ENCODE measurements around the gene SPAG6. TPM values are rescaled to one million over a fixed set of nuclear protein-coding genes. Genes with fewer than 3 reads are reported as not detected.

The SPAG6 gene
- total RNA-seq, 4 donors from 2014 or later: 0.19 TPM; not detected in 3

DNA sequence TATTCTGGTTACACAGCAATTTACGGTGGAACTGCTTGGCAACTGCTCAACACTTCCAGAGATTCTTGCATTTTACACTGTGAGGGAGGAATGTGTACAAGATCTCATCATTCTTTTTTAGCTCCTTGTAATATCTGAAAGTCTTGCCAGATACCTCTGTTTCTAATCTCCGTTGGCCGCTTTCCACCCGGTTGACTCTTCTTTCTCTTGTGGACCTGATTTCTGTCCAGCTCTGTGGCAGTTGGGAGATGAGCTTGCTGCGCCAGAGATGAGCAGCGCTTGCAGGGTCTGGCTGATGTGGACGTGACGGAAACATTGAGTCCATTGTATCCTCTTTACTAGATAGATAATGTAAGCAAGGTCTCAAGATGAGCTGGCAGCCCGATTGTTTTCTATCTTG, 27.6 kb downstream of the SPAG6 start:
- WGBS, 2 donors: 67 to 78% methylated on average over 8 to 9 of the region's 9 CpGs
- TF ChIP-seq, protein P1, sequence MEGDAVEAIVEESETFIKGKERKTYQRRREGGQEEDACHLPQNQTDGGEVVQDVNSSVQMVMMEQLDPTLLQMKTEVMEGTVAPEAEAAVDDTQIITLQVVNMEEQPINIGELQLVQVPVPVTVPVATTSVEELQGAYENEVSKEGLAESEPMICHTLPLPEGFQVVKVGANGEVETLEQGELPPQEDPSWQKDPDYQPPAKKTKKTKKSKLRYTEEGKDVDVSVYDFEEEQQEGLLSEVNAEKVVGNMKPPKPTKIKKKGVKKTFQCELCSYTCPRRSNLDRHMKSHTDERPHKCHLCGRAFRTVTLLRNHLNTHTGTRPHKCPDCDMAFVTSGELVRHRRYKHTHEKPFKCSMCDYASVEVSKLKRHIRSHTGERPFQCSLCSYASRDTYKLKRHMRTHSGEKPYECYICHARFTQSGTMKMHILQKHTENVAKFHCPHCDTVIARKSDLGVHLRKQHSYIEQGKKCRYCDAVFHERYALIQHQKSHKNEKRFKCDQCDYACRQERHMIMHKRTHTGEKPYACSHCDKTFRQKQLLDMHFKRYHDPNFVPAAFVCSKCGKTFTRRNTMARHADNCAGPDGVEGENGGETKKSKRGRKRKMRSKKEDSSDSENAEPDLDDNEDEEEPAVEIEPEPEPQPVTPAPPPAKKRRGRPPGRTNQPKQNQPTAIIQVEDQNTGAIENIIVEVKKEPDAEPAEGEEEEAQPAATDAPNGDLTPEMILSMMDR (IDR thresholded peaks at IDR 0.05): no peak
- TF ChIP-seq POLR2A (IDR thresholded peaks at IDR 0.05): no peak
- H3K27ac ChIP-seq: no peak overlapping the region
- no peaks in the 10 kb centered on the region for H3K36me3 ChIP-seq
- H3K27me3 ChIP-seq: peaks cover 0 to 14% (median 0%) of the 10 kb centered on the region in 4 donors
- no peaks in the 10 kb centered on the region for H3K4me1 ChIP-seq
- H3K9me3 ChIP-seq: no peaks in the 10 kb centered on the region
- H3K4me3 ChIP-seq: no peak overlapping the region
- DNase-seq: no peak
- intact Hi-C loops (cut with DNase I): no loop called here

DNA sequence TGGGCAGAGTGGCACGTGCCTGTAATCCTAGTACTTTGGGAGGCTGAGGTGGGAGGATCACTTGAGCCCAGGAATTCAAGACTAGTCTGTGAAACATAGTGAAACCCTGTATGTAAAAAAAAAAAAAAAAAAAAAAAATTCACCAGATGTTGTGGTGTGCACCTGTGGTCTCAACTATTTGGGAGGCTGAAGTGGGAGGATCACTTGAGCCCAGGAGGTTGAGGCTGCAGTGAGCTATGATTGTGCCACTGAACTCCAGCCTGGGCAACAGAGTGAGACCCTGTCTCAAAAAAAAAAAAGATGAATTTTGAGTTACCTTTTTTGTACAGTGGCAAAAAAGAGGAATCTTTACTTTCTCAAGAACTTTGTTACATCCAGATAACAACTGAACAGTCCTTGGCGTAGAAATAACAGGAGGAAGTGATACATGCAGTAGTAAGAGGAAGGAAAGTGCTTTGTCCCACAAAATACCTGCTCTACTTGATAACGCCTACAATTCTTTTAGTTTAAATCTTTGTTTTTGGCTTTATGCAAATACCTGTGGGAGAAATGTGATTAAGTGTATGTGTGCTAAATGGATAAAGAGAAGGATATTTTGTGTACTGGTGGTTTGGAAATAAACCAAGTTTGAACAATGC, 29.3 kb downstream of the SPAG6 start:
- WGBS, 2 donors: 50 to 55% methylated on average over 3 of the region's 3 CpGs
- Histone ChIP-seq H3K4me1 (no peaks in the 10 kb centered on the region), H3K27me3 (peaks cover 0 to 14% (median 0%) of the 10 kb centered on the region in 4 donors), H3K9me3 (no peaks in the 10 kb centered on the region), H3K36me3 (no peaks in the 10 kb centered on the region), H3K27ac (no peak overlapping the region), H3K4me3 (no peak overlapping the region)
- intact Hi-C loops (cut with DNase I): no loop called here
- no peak for DNase-seq
- no peak for TF ChIP-seq POLR2A (IDR thresholded peaks at IDR 0.05)
- TF ChIP-seq, protein P1 (IDR thresholded peaks at IDR 0.05): no peak

DNA sequence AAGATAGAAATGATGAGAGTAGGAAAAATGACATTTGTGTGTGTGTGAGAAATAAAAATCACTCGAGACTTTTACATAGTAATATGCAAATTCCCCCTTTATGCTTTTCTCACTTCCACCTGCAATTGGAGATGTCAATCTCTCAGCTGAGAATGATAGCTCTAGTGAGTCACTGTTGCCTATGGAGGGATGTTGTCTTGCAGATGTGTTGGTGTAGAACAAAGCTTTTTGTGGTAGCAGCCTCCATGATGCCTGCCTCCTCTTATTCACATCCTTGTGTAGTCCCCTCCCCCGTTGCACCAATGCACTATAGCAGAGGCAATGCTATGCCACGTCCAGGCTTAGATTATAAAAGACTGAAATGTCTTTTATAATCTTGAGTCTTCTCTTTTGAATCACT, 33.8 kb downstream of the SPAG6 start:
- Histone ChIP-seq H3K27ac (no peak overlapping the region), H3K4me1 (no peaks in the 10 kb centered on the region), H3K36me3 (no peaks in the 10 kb centered on the region), H3K27me3 (peaks cover 0 to 5% (median 0%) of the 10 kb centered on the region in 4 donors), H3K9me3 (no peaks in the 10 kb centered on the region), H3K4me3 (no peak overlapping the region)
- intact Hi-C loops (cut with DNase I): no loop called here
- WGBS, 2 donors: 64 to 71% methylated on average over 3 of the region's 3 CpGs
- TF ChIP-seq POLR2A (IDR thresholded peaks at IDR 0.05): no peak
- TF ChIP-seq, protein P1 (IDR thresholded peaks at IDR 0.05): no peak
- DNase-seq: no peak

DNA sequence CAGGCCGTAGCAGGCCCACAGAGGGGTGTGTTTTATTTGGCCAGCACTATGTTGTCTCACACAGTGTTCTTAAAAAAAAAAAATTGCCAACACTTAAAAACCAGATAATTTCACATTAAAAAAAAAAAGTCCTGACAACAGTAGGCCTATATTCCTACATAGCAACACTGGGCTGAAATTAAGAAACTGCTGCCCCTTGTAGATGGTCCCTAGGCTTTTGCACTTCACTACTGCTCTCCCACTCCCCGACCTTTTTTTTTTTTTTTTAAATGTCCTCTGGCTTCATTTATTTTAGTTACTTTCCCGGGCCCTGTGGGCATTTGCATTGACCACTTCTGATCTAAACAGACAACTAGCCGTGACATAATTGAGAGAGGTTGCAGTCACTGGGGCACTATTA, 36.0 kb downstream of the SPAG6 start:
- H3K27me3 ChIP-seq: no peaks in the 10 kb centered on the region
- H3K36me3 ChIP-seq: no peaks in the 10 kb centered on the region
- H3K27ac ChIP-seq: no peak overlapping the region
- no peaks in the 10 kb centered on the region for H3K9me3 ChIP-seq
- DNase-seq: no peak
- TF ChIP-seq, protein P1 (IDR thresholded peaks at IDR 0.05): no peak
- no peak for TF ChIP-seq POLR2A (IDR thresholded peaks at IDR 0.05)
- no peak overlapping the region for H3K4me3 ChIP-seq
- WGBS, 2 donors: 59 to 68% methylated on average over 4 of the region's 4 CpGs
- intact Hi-C loops (cut with DNase I): no loop called here
- H3K4me1 ChIP-seq: no peaks in the 10 kb centered on the region

GRCh38 chr10:22386503-22386902, 41.2 kb downstream of the SPAG6 start:
- TF ChIP-seq, protein P1 (IDR thresholded peaks at IDR 0.05): no peak
- TF ChIP-seq POLR2A (IDR thresholded peaks at IDR 0.05): no peak
- Histone ChIP-seq H3K9me3 (no peaks in the 10 kb centered on the region), H3K4me1 (no peaks in the 10 kb centered on the region), H3K4me3 (no peak overlapping the region), H3K27ac (no peak overlapping the region), H3K27me3 (no peaks in the 10 kb centered on the region), H3K36me3 (no peaks in the 10 kb centered on the region)
- intact Hi-C loops (cut with DNase I): no loop called here
- no peak for DNase-seq
- 43 to 80% methylated on average over 1 of the region's 1 CpG for WGBS, 2 donors

Measured in esophagus squamous epithelium (tissue), 5 donors.